T-helper 1 cell treated with Interleukin-12 subunit alpha and Interleukin-12 subunit beta and Interleukin-4 antibody, amounts not matched to agents 30 ng/mL and 1 ng/mL, for 36 hours (primary cell): ENCODE measurements around the gene ZNF491. TPM values are rescaled to one million over a fixed set of nuclear protein-coding genes. Genes with fewer than 3 reads are reported as not detected.
"Not testable (repeated sequence)": the region's sequence is repeated elsewhere in the genome, so short reads cannot be mapped to it uniquely, and the experiment has no call there.

Experiments
- intact Hi-C: fragments of 100-400 bp; cut with micrococcal nuclease; formaldehyde crosslinking; loops from one replicate; pipeline ENCODE4 v1.15.1; 2024
- total RNA-seq: library from RNA; stranded (reverse); gene quantifications from 2 replicates; pipeline ENCODE4 v1.2.3, GENCODE V29; 2022

ZNF491 gene
- 0.44 and 1.1 TPM in 2 replicates for total RNA-seq

DNA sequence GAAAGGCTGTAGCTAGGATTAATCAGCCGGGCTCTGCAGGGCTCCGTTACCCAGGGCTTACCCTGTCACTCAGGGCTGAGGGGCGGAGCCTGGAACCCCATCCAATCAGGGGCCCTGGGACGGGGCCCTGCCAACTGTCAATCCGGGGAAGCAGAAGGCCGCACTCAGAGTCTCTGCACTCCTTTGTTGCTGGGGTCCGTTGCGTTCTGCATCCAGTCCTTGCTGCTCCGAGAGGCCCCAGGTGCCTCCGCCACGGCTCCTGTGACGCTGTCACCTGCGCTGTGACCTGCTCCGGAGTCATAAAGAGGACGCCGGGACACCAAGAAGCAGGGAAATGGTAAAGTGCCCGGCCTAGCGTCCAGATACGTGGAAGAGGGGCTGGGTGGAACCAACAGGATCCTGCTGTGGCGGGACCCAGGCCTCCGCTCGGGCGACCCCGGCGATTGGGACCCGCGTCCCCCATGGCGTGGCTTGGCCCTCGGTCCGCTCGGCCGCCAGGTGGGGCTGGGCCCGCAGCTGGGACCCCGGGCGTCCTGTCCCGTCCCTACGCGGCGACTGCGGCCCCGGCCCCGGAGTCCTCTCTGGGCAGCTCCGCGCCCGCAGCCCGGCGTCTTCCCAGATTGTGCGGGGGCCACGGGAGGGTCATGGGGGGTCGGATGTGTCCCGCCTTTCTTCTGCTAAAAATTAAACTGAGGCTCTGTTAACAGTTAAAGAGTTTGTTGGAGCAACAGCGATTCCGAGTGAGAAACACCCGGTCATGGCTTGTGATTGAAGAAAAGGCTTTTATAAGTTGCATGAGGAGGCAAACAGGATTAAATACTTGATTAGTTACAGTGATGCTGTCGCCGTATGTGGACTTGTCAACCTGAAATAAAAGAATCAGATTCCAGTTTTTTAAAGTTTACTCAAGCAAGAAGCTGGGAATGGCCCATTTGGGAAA lies at the start of gene ZNF491:
Gene ZNF491, plus strand, starts transcription at position 133 of the 940 bp plus-strand sequence. CDS start 7,431 bp downstream, outside the sequence.
- intact Hi-C loops = loop anchor here (1.0 to 5.0 kb wide), 5 partner anchors 16 to 254 kb away; partner anchors contain the start of genes ZNF440, ZNF441, ZNF763 and ZNF878

DNA sequence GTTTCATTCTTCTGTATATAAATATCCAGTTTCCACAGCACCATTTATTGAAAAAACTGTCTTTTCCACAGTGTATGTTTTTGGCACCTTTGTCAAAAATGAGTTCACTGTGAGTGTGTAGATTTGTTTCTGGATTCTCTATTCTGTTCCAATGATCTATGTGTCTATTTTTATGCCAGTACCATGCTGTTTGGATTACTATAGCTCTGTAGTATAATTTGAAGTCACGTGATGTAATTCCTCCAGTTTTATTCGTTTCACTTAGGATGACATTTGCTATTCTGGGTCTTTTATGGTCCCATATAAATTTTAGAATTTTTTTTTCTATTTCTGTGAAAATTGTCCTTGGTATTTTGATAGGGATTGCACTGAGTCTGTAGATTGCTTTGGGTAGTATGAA lies 48.6 kb upstream of the ZNF491 start:
- intact Hi-C loops = no loop called here

DNA sequence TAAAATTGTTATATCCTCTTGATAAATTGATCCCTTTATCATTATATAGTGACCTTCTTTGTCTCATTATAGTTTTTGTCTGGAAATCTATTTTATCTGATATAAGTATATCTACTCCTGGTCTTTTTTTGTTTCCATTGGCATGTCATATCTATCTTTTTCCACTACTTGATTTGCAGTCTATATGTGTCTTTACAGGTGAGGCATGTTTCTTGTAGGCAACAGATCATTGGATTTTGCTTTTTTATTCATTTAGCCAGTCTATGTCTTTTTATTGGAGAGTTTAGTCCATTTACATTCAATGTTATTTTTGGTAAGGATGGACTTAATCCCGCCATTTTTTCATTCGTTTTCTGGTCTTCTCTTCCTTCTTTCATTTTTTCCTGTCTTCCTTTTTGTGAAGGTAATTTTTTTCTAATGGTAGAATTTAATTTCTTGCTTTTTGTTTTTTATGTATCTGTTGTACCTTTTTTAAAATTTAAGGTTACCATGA lies 46.0 kb upstream of the ZNF491 start:
- intact Hi-C loops = no loop called here

DNA sequence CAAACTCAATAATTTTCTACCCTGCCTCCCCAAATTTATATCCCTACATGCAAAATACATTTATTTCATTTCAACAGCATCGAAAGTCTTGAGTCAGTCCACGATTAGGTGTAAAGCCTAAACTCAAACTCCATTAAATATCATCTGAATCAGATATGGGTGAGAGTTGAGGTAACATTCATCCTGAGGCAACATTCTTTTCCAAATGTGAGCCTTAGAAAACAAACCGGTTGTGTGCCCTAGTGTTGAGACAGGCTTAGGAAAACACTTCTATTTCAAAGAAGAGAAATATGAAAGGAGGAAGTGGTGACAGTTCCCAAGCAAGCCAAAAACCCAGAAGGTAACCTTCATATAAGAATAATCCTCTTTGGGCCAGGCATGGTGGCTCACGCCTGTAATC lies 43.7 kb upstream of the ZNF491 start:
- intact Hi-C loops = no loop called here

DNA sequence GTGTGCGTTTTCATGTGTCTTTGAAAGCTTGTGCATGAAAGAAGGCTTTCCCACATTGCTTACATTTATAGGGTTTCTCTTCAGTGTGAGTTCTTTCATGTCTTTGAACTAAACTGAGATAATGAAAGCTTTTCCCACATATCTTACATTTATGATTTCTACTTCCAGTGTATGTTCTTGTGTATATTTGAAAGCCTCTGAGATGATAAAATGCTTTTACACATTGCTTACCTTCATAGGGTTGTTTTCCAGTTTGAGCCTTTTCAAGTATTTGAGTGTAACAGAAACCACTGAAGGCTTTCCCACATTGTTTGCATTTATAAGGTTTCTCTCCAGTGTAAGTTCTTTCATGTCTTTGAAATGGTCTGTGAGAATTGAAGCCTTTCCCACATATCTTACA lies 41.4 kb upstream of the ZNF491 start:
- intact Hi-C loops = no loop called here

DNA sequence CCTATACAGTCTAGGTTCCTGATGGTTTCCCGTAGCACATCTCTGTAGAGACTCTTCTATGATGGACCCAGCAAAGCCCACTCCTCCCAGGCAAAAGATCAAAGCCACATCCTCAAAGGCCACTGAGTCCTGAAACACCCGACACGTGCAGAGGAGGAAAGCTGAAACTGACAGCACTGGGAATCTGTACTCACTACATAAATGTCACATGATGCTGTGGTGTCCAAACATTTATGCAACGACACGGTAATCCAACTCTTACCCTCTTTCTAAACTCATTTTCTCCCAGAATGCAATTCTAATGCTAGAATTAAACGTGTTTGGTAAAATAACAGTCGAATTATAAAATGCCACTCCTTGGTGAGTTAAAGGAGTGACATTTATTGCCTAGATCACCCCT lies 38.5 kb upstream of the ZNF491 start:
- intact Hi-C loops = no loop called here

DNA sequence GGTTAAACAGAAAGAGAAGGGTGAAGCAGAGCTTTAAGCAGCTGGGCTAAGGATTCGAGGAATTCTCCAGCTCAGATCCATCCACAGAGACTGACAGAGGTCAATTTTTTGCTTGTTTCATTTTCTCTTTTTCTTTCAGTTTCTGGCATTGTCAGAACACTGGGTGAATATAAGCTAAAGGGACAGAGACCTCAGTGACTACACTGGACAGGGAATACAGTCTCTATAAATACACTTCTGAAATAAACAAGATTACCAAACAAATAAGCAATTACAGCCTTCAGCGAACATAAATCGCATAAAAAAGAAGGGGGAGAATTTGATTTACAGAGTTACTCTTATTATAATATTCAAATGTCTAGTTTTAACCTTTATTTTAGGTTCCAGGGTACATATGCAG lies 35.2 kb upstream of the ZNF491 start:
- intact Hi-C loops = no loop called here

DNA sequence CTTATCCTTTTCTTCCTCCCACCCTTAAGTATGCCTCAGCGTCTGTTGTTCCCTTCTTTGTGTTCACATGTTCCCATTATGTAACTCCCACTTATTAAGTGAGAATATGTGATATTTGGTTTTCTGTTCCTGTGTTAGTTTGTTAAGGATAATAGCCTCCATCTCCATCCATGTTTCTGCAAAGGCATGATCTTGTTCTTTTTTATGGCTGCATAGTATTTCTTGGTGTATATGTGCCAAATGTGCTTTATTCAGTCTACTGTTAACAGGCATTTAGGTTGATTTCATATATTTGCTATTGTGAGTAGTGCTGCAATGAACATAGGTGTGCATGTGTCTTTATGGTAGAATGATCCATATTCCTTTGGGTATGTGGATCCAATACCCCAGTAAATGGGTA lies 34.7 kb upstream of the ZNF491 start:
- intact Hi-C loops = no loop called here

DNA sequence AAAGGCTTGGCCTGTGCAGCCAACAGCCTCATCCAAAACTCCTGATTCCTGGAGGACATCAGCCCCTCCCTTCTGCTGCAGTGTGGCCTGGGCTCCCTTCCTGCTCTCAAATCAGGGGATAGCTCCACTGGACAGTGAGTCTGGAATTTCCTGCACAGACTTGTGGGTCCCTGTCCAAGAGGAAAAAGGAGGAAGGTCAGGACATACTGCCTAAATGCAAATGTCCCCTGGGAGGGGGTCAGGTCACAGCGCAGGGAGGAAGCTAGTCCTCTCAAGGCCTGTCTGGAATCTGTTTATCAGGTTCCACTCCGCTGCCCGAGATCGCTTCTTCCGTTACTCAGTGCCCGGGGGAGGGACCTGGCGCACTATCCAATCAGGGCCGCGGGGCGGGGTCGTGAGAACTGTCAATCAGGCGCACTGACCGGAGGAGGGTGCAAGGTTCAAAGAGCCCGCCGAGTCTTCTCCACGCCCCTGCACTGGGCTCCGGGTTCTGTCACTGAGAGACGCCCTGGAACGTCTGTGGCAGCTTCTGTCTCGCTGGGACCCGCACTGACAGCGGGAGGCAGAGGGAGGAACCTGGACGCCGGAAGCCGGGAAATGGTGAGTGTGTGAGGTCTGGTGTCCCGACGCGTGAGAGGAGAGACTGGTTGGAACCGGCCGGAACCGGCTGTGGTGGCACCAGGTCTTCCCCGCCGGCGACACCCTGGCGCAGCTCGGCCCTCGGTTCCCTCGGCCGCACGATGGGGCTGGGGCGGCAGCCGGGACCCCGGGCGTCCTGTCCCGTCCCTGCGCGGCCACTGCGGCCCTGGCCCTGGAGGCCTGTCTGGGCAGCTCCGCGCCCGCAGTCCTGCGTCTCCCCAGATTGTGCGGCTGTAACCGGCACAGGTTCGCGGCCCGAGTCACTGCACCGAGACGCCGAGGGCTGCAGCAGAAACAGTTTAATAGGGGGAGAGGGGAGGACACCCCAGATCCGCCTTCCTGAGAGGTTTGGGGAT lies 31.4 kb upstream of the ZNF491 start, which contains the start of gene ZNF441:
Gene ZNF441, plus strand, starts transcription at position 404 of the 995 bp plus-strand sequence. Its CDS starts 194 bp downstream, at position 598.
- intact Hi-C loops = loop anchor here (1.0 kb wide), 3 partner anchors 28 to 47 kb away; partner anchors contain the start of genes ZNF440 and ZNF491

DNA sequence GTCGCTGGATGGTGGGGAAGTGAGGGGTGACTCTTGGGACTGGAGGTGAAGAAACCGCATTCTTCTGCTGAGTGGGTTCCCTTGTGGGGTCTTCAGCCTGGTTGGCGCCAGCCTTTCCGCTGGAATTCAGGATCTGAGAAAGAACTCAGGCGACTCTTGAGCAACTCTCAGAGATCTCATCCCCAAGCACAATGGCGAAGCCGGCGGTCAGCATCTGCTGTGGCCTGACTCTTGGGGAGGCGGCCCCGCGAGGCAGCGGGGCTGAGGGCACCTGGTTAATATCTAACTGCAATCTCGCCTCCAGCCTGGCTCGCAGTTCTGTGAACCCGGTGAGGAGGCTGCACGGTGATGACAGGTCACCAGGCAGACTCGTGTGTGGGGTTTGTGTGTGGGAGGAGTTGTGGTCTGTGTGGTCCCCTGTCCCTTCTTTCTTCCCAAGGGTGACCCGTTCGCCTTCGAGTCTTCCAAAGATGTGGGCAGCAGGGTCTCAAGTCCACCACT lies 30.6 kb upstream of the ZNF491 start:
- intact Hi-C loops = no loop called here

DNA sequence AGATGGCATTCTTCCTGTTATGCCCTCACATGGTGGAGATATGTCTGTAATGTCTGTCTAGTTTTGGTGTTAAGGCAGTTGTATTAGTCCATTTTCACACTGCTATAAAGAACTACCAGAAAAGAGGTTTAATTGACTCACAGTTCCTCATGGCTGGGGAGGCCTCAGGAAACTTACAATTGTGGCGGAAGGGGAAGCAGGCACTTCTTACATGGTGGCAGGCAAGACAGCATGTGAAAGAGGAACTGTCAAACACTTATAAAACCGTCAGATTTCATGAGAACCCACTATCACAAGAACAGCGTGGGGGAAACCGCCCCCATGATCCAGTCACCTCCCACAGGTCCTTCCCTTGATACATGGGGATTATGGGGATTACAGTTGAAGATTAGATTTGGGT lies 28.3 kb upstream of the ZNF491 start:
- intact Hi-C loops = no loop called here

DNA sequence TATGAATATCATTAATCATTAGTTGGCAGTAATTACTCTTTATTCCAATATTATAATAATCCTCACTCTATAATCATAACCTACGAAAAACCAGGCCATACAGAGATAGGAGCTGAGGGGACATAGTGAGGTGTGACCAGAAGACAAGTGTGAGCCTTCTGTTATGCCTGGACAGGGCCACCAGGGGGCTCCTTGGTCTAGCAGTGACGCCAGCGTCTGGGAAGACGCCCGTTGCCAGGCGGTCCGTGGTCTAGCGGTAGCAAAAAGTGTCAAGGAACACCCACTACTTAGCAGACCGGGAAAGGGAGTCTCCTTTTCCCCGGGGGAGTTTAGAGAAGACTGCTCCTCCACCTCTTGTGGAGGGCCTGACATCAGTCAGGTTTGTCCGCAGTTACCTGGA lies 26.8 kb upstream of the ZNF491 start:
- intact Hi-C loops = not testable (repeated sequence)

DNA sequence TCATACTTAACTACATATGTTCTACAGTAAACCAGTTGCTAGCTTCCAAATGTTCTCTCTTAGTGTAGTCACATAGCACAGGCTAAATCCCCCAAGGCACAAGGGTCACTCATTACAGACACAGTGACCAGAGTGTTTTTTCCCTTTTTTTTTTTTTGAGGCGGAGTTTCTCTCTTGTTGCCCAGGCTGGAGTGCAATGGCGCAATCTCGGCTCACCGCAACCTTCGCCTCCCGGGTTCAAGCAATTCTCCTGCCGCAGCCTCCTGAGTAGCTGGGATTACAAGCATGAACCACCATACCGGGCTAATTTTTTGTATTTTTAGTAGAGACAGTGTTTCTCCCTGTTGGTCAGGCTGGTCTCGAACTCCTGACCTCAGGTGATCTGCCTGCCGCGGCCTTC lies 21.7 kb upstream of the ZNF491 start:
- intact Hi-C loops = not testable (repeated sequence)

DNA sequence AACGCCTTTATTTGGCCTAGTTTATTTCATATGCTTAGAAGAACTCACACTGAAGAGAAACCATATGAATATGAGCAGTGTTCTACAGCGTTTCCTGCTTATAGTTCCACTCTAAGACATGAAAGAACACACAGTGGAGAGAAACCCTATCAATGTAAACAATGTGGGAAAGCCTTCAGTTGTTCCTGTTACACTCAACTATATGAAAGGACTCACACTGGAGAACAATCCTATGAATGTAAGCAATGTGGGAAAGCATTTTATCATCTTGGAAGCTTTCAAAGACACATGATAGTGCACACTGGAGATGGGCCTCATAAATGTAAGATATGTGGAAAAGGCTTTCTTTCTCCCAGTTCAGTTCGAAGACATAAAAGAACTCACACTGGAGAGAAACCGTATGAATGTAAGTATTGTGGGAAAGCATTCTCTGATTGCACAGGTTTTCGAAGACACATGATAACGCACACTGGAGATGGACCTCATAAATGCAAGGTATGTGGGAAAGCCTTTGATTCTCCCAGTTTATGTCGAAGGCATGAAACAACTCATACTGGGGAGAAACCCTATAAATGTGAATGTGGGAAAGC lies 17.8 kb upstream of the ZNF491 start:
- intact Hi-C loops = no loop called here

DNA sequence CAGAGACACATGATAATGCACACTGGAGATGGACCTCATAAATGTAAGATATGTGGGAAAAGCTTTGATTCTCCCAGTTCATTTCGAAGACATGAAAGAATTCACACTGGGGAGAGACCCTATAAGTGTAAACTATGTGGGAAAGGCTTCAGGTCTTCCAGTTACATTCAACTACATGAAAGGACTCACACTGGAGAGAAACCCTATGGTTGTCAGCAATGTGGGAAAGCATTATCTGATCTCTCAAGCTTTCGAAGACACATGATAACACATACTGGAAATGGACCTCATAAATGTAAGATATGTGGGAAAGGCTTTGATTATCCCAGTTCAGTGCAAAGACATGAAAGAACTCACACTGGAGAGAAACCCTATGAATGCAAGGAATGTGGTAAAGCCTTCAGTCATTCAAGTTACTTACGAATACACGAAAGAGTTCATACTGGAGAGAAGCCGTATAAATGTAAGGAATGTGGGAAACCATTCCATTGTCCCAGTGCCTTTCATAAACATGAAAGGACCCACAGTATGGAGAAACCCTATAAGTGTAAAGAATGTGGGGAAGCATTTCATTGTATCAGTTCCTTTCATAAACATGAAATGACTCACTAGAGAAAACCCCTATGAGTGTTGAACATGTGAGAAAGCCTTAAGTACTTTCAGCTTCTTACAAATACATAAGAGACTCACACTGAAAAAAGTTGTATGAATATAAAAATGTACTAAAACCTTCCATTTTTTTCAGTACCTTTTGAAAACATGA lies 16.8 kb upstream of the ZNF491 start:
- intact Hi-C loops = no loop called here

DNA sequence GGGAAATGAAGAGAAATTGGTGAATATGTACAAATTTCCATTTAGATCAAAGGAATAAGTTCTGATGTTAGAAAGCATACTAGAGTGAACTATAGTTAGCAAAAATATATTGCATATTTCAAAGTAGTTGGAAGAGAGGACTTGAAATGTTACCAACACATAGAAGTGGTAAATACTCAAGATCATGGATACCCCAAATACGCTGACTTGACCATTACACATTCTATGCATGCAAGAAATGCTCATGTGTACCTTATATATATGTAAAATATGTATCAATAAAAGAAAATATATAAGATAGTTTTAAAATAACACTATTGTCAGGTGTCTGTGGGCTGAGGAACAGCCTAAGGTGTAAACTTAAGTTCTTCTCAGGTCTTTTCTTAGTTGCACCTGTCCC lies 14.6 kb upstream of the ZNF491 start:
- intact Hi-C loops = no loop called here

DNA sequence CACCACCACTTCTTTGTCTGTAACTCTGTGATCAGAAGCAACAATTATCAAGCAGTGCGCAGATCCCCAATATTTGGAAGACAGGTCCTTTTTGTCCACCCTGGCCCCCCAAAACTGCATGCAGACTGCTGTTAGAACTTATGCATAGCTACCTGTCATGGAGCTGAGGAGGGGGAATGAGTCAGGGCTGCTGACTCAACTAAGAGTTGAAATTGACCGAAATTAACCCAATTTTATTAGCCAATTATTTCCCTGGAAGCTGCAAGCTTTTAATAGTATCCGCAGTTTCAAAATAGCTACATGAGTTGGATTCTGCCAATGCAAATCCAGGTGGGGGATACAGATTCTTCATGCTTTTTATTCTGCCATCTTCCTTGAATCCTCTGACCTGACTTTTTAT lies 14.0 kb upstream of the ZNF491 start:
- intact Hi-C loops = no loop called here

DNA sequence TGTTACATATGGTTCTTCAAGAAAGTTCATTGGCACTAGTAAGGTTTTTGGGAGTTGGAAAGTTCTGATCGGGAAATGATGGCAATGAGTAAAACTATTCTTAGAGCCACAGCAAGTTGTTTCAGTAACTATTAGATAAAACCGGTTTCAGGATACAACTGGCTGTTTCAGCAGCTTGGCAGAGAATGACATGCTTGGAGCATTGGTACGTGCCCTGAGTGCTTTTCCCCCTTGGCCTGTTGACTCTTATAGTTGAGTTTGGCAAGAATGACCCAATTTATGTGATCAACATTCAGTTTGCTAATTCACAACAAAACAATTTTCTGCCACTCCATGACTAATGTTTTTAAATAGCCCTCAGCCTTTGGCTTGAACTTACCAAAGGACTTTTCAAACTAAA lies 10.8 kb upstream of the ZNF491 start:
- intact Hi-C loops = no loop called here

DNA sequence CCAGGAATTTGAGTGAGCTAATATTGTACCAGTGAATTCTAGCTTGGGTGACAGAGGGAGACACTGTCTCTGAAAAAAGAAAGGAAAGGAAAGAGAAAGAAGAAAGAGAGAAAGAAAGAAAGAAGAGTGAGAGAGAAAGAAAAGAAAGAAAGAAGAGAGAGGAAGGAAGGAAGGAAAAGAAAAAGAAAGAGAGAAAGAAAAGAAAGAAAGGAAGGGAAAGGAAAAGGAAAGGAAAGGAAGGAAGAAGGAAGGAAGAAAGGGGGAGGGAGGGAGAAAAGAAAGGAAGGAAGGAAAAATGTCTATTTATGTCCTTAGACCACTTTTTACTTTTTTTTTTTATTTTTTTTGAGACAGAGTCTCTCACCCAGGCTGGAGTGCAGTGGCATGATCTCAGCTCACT lies 5.4 kb upstream of the ZNF491 start:
- intact Hi-C loops = no loop called here

DNA sequence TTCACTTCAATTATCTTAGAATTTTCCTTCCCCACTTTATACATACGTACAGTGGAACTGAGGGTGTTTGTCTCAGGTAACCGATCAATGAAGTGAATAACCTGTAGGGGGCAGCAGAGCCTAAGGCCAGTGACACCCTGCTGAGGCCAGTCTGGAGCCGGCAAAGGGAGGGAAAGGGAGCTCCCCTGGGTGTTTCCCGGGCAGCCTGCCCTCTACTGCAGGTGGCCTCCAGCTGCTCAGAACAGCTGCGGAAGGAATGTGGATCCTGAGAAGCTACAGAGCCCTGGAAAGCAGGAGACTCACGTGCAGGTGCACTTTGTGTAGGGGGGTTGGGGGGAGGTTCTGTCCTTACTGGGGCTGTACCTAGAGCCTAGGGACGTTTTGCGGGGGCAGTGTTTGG lies 832 bp upstream of the ZNF491 start:
- intact Hi-C loops = loop anchor here (1.0 to 5.0 kb wide), 4 partner anchors 126 to 344 kb away; partner anchors contain the start of gene ZNF878
